GM19193 (cell line): ENCODE measurements around the gene TSPOAP1.

Experiments used
- POLR2A ChIP-seq: IDR thresholded peaks from 4 replicates; pipeline ENCODE4 v1.6.1; 2011; ENCODE audit not compliant: insufficient read depth, insufficient read length; ENCODE audit errors: extremely low read depth

TSPOAP1 gene

GRCh38 chr17:58367461-58367860 is 38.9 kb upstream of the TSPOAP1 start:
- no peak for TF ChIP-seq POLR2A

GRCh38 chr17:58365980-58366595 is 37.5 kb upstream of the TSPOAP1 start:
- TF ChIP-seq POLR2A = no peak

GRCh38 chr17:58365185-58365979 is 36.8 kb upstream of the TSPOAP1 start:
- TF ChIP-seq POLR2A = no peak

GRCh38 chr17:58364270-58364942 is 35.8 kb upstream of the TSPOAP1 start:
- no peak for TF ChIP-seq POLR2A

GRCh38 chr17:58363457-58364185 is 35.0 kb upstream of the TSPOAP1 start:
- no peak for TF ChIP-seq POLR2A

GRCh38 chr17:58362368-58363014 is 33.9 kb upstream of the TSPOAP1 start:
- TF ChIP-seq POLR2A = no peak

GRCh38 chr17:58360296-58361063 is 31.9 kb upstream of the TSPOAP1 start:
- no peak for TF ChIP-seq POLR2A

- no peak for TF ChIP-seq POLR2A
These were observed 30.0 kb upstream of the TSPOAP1 start for GRCh38 chr17:58358408-58359172.

- no peak for TF ChIP-seq POLR2A
These were observed 29.0 kb upstream of the TSPOAP1 start for GRCh38 chr17:58357312-58358297.

- no peak for TF ChIP-seq POLR2A
These were observed 27.6 kb upstream of the TSPOAP1 start for GRCh38 chr17:58356231-58356630.

GRCh38 chr17:58354541-58355216 is 26.1 kb upstream of the TSPOAP1 start:
- no peak for TF ChIP-seq POLR2A
